Stomach (tissue), 9 donors: ENCODE results near the gene TNFRSF8. TPM values are rescaled to one million over a fixed set of nuclear protein-coding genes. Genes with fewer than 3 reads are reported as not detected.

Experiments used
- DNase-seq, 2 donors: peaks; one replicate each; pipeline versions ENCODE4 v3.0.0 to v3.0.0-alpha.2; 2013 to 2019
- H3K27ac ChIP-seq, 5 donors: fragments of 200-600 bp in 4 of 5; sonication (generic) in 4 of 5; one replicate each; pipeline ENCODE4 v1.5.1; 2013 to 2019; ENCODE audit warnings: mild to moderate bottlenecking in 1 of 5, moderate library complexity in 1 of 5
- H3K27me3 ChIP-seq, 3 donors: fragments of 200-600 bp; sonication (generic); one replicate each; pipeline ENCODE4 v1.5.1; 2017 to 2019; ENCODE audit warnings: mixed run types in 1 of 3
- H3K36me3 ChIP-seq, 4 donors: fragments of 200-600 bp; sonication (generic); 1 replicate in 3 of 4; 2 replicates in 1 of 4; pipeline ENCODE4 v1.5.1; 2016 to 2019
- H3K4me1 ChIP-seq, 4 donors: fragments of 200-600 bp; sonication (generic); one replicate each; pipeline ENCODE4 v1.5.1; 2016 to 2019
- H3K4me3 ChIP-seq, 4 donors: fragments of 200-600 bp; sonication (generic) in 3 of 4; one replicate each; pipeline ENCODE4 v1.5.1; 2016 to 2019; ENCODE audit warnings: mild to moderate bottlenecking in 1 of 4
- H3K9me3 ChIP-seq, 4 donors: fragments of 200-600 bp; sonication (generic); one replicate each; pipeline ENCODE4 v1.5.1; 2016 to 2019
- CTCF ChIP-seq, 7 experiments: fragments of 450-650 bp in 4 of 7; fragments of 200-600 bp in 3 of 7; sonication (generic) in 3 of 7; IDR thresholded peaks; one replicate each; pipeline ENCODE4 v1.5.1; 2016 to 2019; ENCODE audit warnings: antibody characterized with exemption in 7 of 7, control low read depth in 2 of 7, mild to moderate bottlenecking in 1 of 7
- EP300 ChIP-seq: sonication (generic); formaldehyde crosslinking; IDR thresholded peaks from one replicate; pipeline ENCODE4 v1.6.1; 2017; ENCODE audit warnings: antibody characterized with exemption
- POLR2A ChIP-seq, 4 donors: fragments of 450-650 bp; IDR thresholded peaks; one replicate each; pipeline ENCODE4 v1.6.1; 2016; ENCODE audit warnings: antibody characterized with exemption in 4 of 4, control low read depth in 2 of 4, mild to moderate bottlenecking in 1 of 4, moderate library complexity in 1 of 4
- POLR2AphosphoS5 ChIP-seq, 3 donors: sonication (generic); formaldehyde crosslinking; IDR thresholded peaks; one replicate each; pipeline ENCODE4 v1.6.1; 2016; ENCODE audit warnings: antibody characterized with exemption in 3 of 3
- WGBS, 5 donors: extraction: QIAGEN DNeasy Blood & Tissue Kit in 3 of 5; methylation state at CpG; one replicate each; pipeline versions ENCODE4 v1.1.5 to v1.1.7; 2013 to 2018; 5-methylcytosine and 5-hydroxymethylcytosine counted together
- intact Hi-C: fragments of 100-400 bp; cut with DNase I; formaldehyde crosslinking; loops from one replicate; pipeline ENCODE4 v1.15.1; 2023; ENCODE audit warnings: low total_unique reads
- polyA plus RNA-seq, 3 donors: library from polyadenylated mRNA; stranded (reverse); fragments of 200-250 nt; gene quantifications; one replicate each; pipeline ENCODE4 v1.2.3, GENCODE V29; 2013
- total RNA-seq, 5 donors: library from RNA; depleted of rRNA; stranded (reverse); fragments of >200 nt; gene quantifications; one replicate each; pipeline versions ENCODE4 v1.1.0 to v1.2.3, GENCODE V29; 2014 to 2016
- donor health status: healthy with polysubstance abuse.
- donor health status: Bipolar disorder and iron deficiency.
- donor health status: healthy.

The TNFRSF8 gene
- total and polyA plus RNA-seq, 8 donors, result 0.18 to 2.1 (median 0.88) TPM; not detected in 2

- no peak overlapping the region for H3K4me3 ChIP-seq
- no peaks in the 10 kb centered on the region for H3K9me3 ChIP-seq
- H3K4me1 ChIP-seq, result peaks cover 52 to 98% (median 72%) of the 10 kb centered on the region in 4 donors
- WGBS, 5 donors, result 61 to 72% (median 64%) methylated on average over 9 to 17 of the region's 17 CpGs
- no peak for TF ChIP-seq EP300
- TF ChIP-seq CTCF (IDR thresholded peaks at IDR 0.05), result no peak
- TF ChIP-seq POLR2A (IDR thresholded peaks at IDR 0.05), result no peak
- TF ChIP-seq POLR2AphosphoS5 (IDR thresholded peaks at IDR 0.05), result no peak
- peak overlapping the region; percentile 41 to 92 (median 81) for H3K27ac ChIP-seq
- intact Hi-C loops, result no loop called here
- no peaks in the 10 kb centered on the region for H3K27me3 ChIP-seq
- peak in 1 of 2 donors; percentile 75 for DNase-seq
- peaks cover 0 to 5% (median 0%) of the 10 kb centered on the region in 4 donors for H3K36me3 ChIP-seq
These were observed 116.0 kb downstream of the TNFRSF8 start for GRCh38 chr1:12179111-12179519.

DNA sequence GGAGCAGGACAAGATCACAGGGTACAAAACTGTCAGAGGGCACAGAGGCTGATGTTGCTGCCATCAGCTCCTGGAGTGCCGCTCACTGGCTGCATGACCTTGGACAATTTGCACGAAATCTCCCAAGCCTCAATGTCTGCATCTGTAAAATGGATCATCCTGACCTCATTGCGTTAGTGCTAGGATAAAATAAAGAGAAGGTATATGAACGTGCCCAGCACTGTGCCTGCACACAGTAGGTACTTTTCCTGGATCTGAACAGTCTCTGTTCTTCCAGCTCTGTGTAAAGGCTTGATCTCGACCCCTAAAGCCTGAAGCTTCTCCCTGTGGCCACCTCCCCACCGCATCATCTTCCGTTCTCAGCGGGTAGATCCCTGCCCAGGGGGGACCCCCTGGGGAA is 116.6 kb downstream of the TNFRSF8 start:
- TF ChIP-seq EP300 (no peak), POLR2AphosphoS5 (IDR thresholded peaks at IDR 0.05) (no peak), POLR2A (IDR thresholded peaks at IDR 0.05) (no peak), CTCF (IDR thresholded peaks at IDR 0.05) (no peak)
- DNase-seq, result no peak
- Histone ChIP-seq H3K4me3 (no peak overlapping the region), H3K36me3 (peaks cover 0 to 5% (median 0%) of the 10 kb centered on the region in 4 donors), H3K27me3 (no peaks in the 10 kb centered on the region), H3K4me1 (peaks cover 52 to 98% (median 73%) of the 10 kb centered on the region in 4 donors), H3K9me3 (no peaks in the 10 kb centered on the region), H3K27ac (peak overlapping the region; percentile 41 to 92 (median 81))
- intact Hi-C loops, result no loop called here
- WGBS, 5 donors, result 90 to 96% (median 92%) methylated on average over 8 of the region's 8 CpGs

DNA sequence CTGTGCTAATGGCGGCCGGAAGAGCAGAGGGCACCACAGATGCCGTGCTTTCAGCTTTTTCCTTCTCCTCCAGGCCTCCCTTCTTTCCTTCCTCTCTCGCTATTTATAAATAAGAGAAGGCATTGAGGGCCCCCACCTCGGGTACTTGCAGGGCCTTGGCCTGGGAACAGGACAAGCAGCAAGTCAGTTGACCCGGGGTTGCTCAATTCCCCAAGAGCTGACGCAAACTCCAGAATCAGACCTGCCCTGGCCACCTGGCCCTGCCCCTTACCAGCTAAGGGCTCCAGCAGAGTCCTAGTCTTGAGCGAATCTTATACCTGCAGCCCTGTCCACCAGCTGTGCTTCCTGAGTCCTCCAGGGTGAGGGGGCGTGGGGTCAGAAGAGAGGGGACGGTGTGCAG is 117.2 kb downstream of the TNFRSF8 start:
- intact Hi-C loops, result no loop called here
- H3K4me3 ChIP-seq, result no peak overlapping the region
- WGBS, 5 donors, result 59 to 82% (median 79%) methylated on average over 7 to 10 of the region's 10 CpGs
- no peak for TF ChIP-seq POLR2A (IDR thresholded peaks at IDR 0.05)
- no peak for TF ChIP-seq POLR2AphosphoS5 (IDR thresholded peaks at IDR 0.05)
- no peak for TF ChIP-seq EP300
- no peak for TF ChIP-seq CTCF (IDR thresholded peaks at IDR 0.05)
- no peaks in the 10 kb centered on the region for H3K9me3 ChIP-seq
- H3K27ac ChIP-seq, result peak overlapping the region; percentile 34 to 92 (median 81)
- H3K4me1 ChIP-seq, result peaks cover 52 to 98% (median 73%) of the 10 kb centered on the region in 4 donors
- peak in 1 of 2 donors; percentile 57 for DNase-seq
- no peaks in the 10 kb centered on the region for H3K27me3 ChIP-seq
- peaks cover 0 to 5% (median 0%) of the 10 kb centered on the region in 4 donors for H3K36me3 ChIP-seq

- peaks cover 53 to 98% (median 76%) of the 10 kb centered on the region in 4 donors for H3K4me1 ChIP-seq
- H3K9me3 ChIP-seq, result no peaks in the 10 kb centered on the region
- no peaks in the 10 kb centered on the region for H3K27me3 ChIP-seq
- peaks cover 0 to 5% (median 0%) of the 10 kb centered on the region in 4 donors for H3K36me3 ChIP-seq
- TF ChIP-seq POLR2AphosphoS5 (IDR thresholded peaks at IDR 0.05) (no peak), EP300 (no peak), POLR2A (IDR thresholded peaks at IDR 0.05) (no peak), CTCF (IDR thresholded peaks at IDR 0.05) (no peak)
- intact Hi-C loops, result no loop called here
- H3K4me3 ChIP-seq, result no peak overlapping the region
- peak overlapping the region; percentile 34 to 92 (median 81) for H3K27ac ChIP-seq
- WGBS, 5 donors, result 70 to 89% (median 83%) methylated on average over 5 to 7 of the region's 7 CpGs
- no peak for DNase-seq
These were observed 117.8 kb downstream of the TNFRSF8 start for GRCh38 chr1:12180903-12181302.
